DND-41 (cell line): Measurements from ENCODE around the gene GPR27.

Source experiments
- EZH2 ChIP-seq: IDR thresholded peaks from 3 replicates; pipeline ENCODE4 v1.6.1; 2012; ENCODE audit warnings: borderline replicate concordance, low read depth, mild to moderate bottlenecking, moderate library complexity, low read length, inconsistent platforms; ENCODE audit not compliant: severe bottlenecking
- TF ChIP-seq, protein P1 (sequence below): IDR thresholded peaks from 2 replicates; pipeline ENCODE4 v1.5.1; 2012; ENCODE audit warnings: borderline replicate concordance, low read length, moderate library complexity, mild to moderate bottlenecking; ENCODE audit not compliant: poor library complexity, severe bottlenecking; ENCODE audit errors: extremely low read depth

DNA sequence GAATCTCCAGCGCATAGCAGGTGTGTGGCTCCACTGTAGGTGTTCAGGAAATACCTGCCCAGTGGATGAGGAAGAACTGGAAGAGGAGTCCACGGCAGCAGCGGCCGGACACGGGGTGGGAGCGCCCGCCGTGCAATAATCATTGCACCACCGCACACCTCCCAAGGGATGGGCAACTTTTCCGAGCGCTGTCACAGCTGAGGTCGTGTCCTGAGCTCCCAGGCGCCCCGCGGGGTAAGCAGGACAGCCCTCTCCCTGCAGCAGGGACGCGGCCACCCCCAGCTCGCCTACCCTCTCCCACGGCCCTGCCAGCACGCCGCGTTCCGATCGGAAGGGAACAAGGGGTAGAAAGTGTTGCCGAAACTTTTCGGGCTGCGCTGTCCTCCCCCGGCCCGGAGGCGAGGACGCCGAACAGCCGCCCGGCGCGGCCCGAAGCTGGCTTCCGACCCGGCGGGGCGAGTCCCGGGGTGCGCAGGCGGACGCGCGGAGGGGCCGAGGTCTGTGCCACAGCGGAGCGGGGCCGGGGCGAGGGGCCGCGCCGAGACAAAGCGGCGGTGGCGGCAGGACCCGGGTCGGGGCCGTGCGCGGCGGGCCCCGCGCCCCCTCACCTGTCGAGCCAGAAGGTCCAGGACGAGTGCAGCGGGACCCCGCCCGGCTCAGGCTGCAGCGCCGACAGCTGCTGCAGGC, 28.9 kb upstream of the GPR27 start:
- TF ChIP-seq EZH2, result peak; percentile 99
- TF ChIP-seq, protein P1, sequence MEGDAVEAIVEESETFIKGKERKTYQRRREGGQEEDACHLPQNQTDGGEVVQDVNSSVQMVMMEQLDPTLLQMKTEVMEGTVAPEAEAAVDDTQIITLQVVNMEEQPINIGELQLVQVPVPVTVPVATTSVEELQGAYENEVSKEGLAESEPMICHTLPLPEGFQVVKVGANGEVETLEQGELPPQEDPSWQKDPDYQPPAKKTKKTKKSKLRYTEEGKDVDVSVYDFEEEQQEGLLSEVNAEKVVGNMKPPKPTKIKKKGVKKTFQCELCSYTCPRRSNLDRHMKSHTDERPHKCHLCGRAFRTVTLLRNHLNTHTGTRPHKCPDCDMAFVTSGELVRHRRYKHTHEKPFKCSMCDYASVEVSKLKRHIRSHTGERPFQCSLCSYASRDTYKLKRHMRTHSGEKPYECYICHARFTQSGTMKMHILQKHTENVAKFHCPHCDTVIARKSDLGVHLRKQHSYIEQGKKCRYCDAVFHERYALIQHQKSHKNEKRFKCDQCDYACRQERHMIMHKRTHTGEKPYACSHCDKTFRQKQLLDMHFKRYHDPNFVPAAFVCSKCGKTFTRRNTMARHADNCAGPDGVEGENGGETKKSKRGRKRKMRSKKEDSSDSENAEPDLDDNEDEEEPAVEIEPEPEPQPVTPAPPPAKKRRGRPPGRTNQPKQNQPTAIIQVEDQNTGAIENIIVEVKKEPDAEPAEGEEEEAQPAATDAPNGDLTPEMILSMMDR, result no peak
